Ramos (cell line): ENCODE results near the gene GPC6.
"Not testable (repeated sequence)": the region's sequence is repeated elsewhere in the genome, so short reads cannot be mapped to it uniquely, and the experiment has no call there.

ENCODE experiments used
- in situ Hi-C: fragments of 300-500 bp; cut with MboI; formaldehyde crosslinking; loops from one replicate; pipeline ENCODE4 v1.14.3; 2022; ENCODE audit warnings: low sequenced_read_pairs; ENCODE audit not compliant: unreplicated experiment

The GPC6 gene

GRCh38 chr13:94335761-94336526 lies 1109.3 kb downstream of the GPC6 start:
- in situ Hi-C loops = no loop called here

GRCh38 chr13:94339116-94339687 lies 1112.6 kb downstream of the GPC6 start:
- in situ Hi-C loops = no loop called here

GRCh38 chr13:94342436-94343242 lies 1116.0 kb downstream of the GPC6 start:
- in situ Hi-C loops = no loop called here

- in situ Hi-C loops = no loop called here
These were observed 1116.6 kb downstream of the GPC6 start for GRCh38 chr13:94343243-94343585.

GRCh38 chr13:94343687-94344086 lies 1117.1 kb downstream of the GPC6 start:
- in situ Hi-C loops = not testable (repeated sequence)

- in situ Hi-C loops = no loop called here
These were observed 1117.7 kb downstream of the GPC6 start for GRCh38 chr13:94344126-94344818.

- in situ Hi-C loops = no loop called here
These were observed 1119.0 kb downstream of the GPC6 start for GRCh38 chr13:94345374-94346195.

- in situ Hi-C loops = no loop called here
These were observed 1119.8 kb downstream of the GPC6 start for GRCh38 chr13:94346261-94347019.

- in situ Hi-C loops = no loop called here
These were observed 1124.8 kb downstream of the GPC6 start for GRCh38 chr13:94351292-94351990.

GRCh38 chr13:94352057-94352456 lies 1125.5 kb downstream of the GPC6 start:
- in situ Hi-C loops = no loop called here

- in situ Hi-C loops = no loop called here
These were observed 1126.6 kb downstream of the GPC6 start for GRCh38 chr13:94353167-94353710.

- in situ Hi-C loops = no loop called here
These were observed 1133.3 kb downstream of the GPC6 start for GRCh38 chr13:94359875-94360274.

GRCh38 chr13:94362411-94362909 lies 1135.9 kb downstream of the GPC6 start:
- in situ Hi-C loops = no loop called here

- in situ Hi-C loops = no loop called here
These were observed 1140.1 kb downstream of the GPC6 start for GRCh38 chr13:94366677-94367076.

- in situ Hi-C loops = no loop called here
These were observed 1143.4 kb downstream of the GPC6 start for GRCh38 chr13:94369972-94370436.

- in situ Hi-C loops = no loop called here
These were observed 1145.2 kb downstream of the GPC6 start for GRCh38 chr13:94371855-94372254.

- in situ Hi-C loops = no loop called here
These were observed 1155.9 kb downstream of the GPC6 start for GRCh38 chr13:94382517-94382916.

GRCh38 chr13:94382960-94383359 lies 1156.4 kb downstream of the GPC6 start:
- in situ Hi-C loops = no loop called here
